GM19099 (cell line): ENCODE measurements around the gene ITGB2.

ENCODE experiments used
- POLR2A ChIP-seq: IDR thresholded peaks from 3 replicates; pipeline ENCODE4 v1.6.1; 2011; ENCODE audit warnings: low read depth; ENCODE audit not compliant: insufficient read length; ENCODE audit errors: extremely low read depth

The ITGB2 gene

GRCh38 chr21:44920694-44921604 lies at the start of gene ITGB2:
TSS of gene ITGB2 (minus strand) at chr21:44920899. CDS start at chr21:44910782, 10,117 bp downstream.
- peak; percentile 53 for TF ChIP-seq POLR2A

GRCh38 chr21:44969931-44970755 lies 49.4 kb upstream of the ITGB2 start:
- TF ChIP-seq POLR2A = no peak

- no peak for TF ChIP-seq POLR2A
Measured at GRCh38 chr21:44969066-44969670, 48.5 kb upstream of the ITGB2 start.

- no peak for TF ChIP-seq POLR2A
Measured at GRCh38 chr21:44967082-44968047, 46.7 kb upstream of the ITGB2 start.

- TF ChIP-seq POLR2A = no peak
Measured at GRCh38 chr21:44966135-44967081, 45.7 kb upstream of the ITGB2 start.

- TF ChIP-seq POLR2A = no peak
Measured at GRCh38 chr21:44965251-44966022, 44.7 kb upstream of the ITGB2 start.

- TF ChIP-seq POLR2A = no peak
Measured at GRCh38 chr21:44964381-44964780, 43.7 kb upstream of the ITGB2 start.

- no peak for TF ChIP-seq POLR2A
Measured at GRCh38 chr21:44962403-44962966, 41.8 kb upstream of the ITGB2 start.

- TF ChIP-seq POLR2A = no peak
Measured at GRCh38 chr21:44960141-44961092, 39.7 kb upstream of the ITGB2 start.

- no peak for TF ChIP-seq POLR2A
Measured at GRCh38 chr21:44959376-44960091, 38.8 kb upstream of the ITGB2 start.

- no peak for TF ChIP-seq POLR2A
Measured at GRCh38 chr21:44958471-44959191, 37.9 kb upstream of the ITGB2 start.
